A204.1 (cell line): ENCODE measurements around the gene ARID1A.
A peak's percentile ranks its signal among the peaks of the same experiment; 100 is the strongest.
"Not testable (repeated sequence)": the region's sequence is repeated elsewhere in the genome, so short reads cannot be mapped to it uniquely, and the experiment has no call there.

Experiments used
- FAIRE-seq: peaks from 2 replicates; lab custom pipeline; 2012; peaks lifted over from hg19 to GRCh38; lab: Jason Lieb, UNC

Gene ARID1A

GRCh38 chr1:26788515-26788785 lies 92.6 kb downstream of the ARID1A start:
- FAIRE-seq, result no peak

- FAIRE-seq, result peak; percentile 93
These were observed 93.2 kb downstream of the ARID1A start for GRCh38 chr1:26788836-26789611.

GRCh38 chr1:26789612-26789865 lies 93.7 kb downstream of the ARID1A start:
- FAIRE-seq, result no peak

GRCh38 chr1:26789931-26790330 lies 94.1 kb downstream of the ARID1A start:
- FAIRE-seq, result no peak

GRCh38 chr1:26790551-26790953 lies 94.7 kb downstream of the ARID1A start:
- no peak for FAIRE-seq

GRCh38 chr1:26791148-26791547 lies 95.3 kb downstream of the ARID1A start:
- FAIRE-seq, result no peak

- FAIRE-seq, result no peak
These were observed 95.8 kb downstream of the ARID1A start for GRCh38 chr1:26791626-26792025.

GRCh38 chr1:26792924-26793323 lies 97.1 kb downstream of the ARID1A start:
- FAIRE-seq, result no peak

- no peak for FAIRE-seq
These were observed 98.6 kb downstream of the ARID1A start for GRCh38 chr1:26794391-26794790.

GRCh38 chr1:26797627-26798026 lies 101.8 kb downstream of the ARID1A start:
- no peak for FAIRE-seq

- FAIRE-seq, result no peak
These were observed 103.8 kb downstream of the ARID1A start for GRCh38 chr1:26799479-26800142.

- not testable (repeated sequence) for FAIRE-seq
These were observed 108.1 kb downstream of the ARID1A start for GRCh38 chr1:26803932-26804331.

- peak; percentile 58 for FAIRE-seq
These were observed 114.3 kb downstream of the ARID1A start for GRCh38 chr1:26810105-26810504.

- no peak for FAIRE-seq
These were observed 115.2 kb downstream of the ARID1A start for GRCh38 chr1:26811057-26811456.

GRCh38 chr1:26811708-26812107 lies 115.9 kb downstream of the ARID1A start:
- no peak for FAIRE-seq

GRCh38 chr1:26814377-26814776 lies 118.6 kb downstream of the ARID1A start:
- FAIRE-seq, result no peak

- FAIRE-seq, result no peak
These were observed 119.1 kb downstream of the ARID1A start for GRCh38 chr1:26814893-26815292.

- FAIRE-seq, result no peak
These were observed 125.0 kb downstream of the ARID1A start for GRCh38 chr1:26820784-26821269.

- FAIRE-seq, result no peak
These were observed 127.1 kb downstream of the ARID1A start for GRCh38 chr1:26822737-26823395.

- FAIRE-seq, result no peak
These were observed 128.9 kb downstream of the ARID1A start for GRCh38 chr1:26824731-26825130.

GRCh38 chr1:26826261-26827105 lies 130.7 kb downstream of the ARID1A start, which contains the start of gene ZDHHC18:
TSS of gene ZDHHC18 (plus strand) at chr1:26826688. CDS start at chr1:26826805, 117 bp downstream.
- no peak for FAIRE-seq

GRCh38 chr1:26827106-26827604 lies 131.3 kb downstream of the ARID1A start:
- FAIRE-seq, result no peak
